Stomach (tissue), 19 donors: ENCODE measurements around the gene CLEC5A. TPM values are rescaled to one million over a fixed set of nuclear protein-coding genes. Genes with fewer than 3 reads are reported as not detected.
A peak's percentile ranks its signal among the peaks of the same experiment; 100 is the strongest.

Experiments used
- DNase-seq, 2 donors: peaks; one replicate each; pipeline versions ENCODE4 v3.0.0 to v3.0.0-alpha.2; 2013 to 2019
- H3K27ac ChIP-seq, 5 donors: fragments of 200-600 bp in 4 of 5; sonication (generic) in 4 of 5; one replicate each; pipeline ENCODE4 v1.5.1; 2013 to 2019; ENCODE audit warnings: mild to moderate bottlenecking in 1 of 5, moderate library complexity in 1 of 5
- H3K27me3 ChIP-seq, 3 donors: fragments of 200-600 bp; sonication (generic); one replicate each; pipeline ENCODE4 v1.5.1; 2017 to 2019; ENCODE audit warnings: mixed run types in 1 of 3
- H3K36me3 ChIP-seq, 4 donors: fragments of 200-600 bp; sonication (generic); 1 replicate in 3 of 4; 2 replicates in 1 of 4; pipeline ENCODE4 v1.5.1; 2016 to 2019
- H3K4me1 ChIP-seq, 4 donors: fragments of 200-600 bp; sonication (generic); one replicate each; pipeline ENCODE4 v1.5.1; 2016 to 2019
- H3K4me3 ChIP-seq, 4 donors: fragments of 200-600 bp; sonication (generic) in 3 of 4; one replicate each; pipeline ENCODE4 v1.5.1; 2016 to 2019; ENCODE audit warnings: mild to moderate bottlenecking in 1 of 4
- H3K9me3 ChIP-seq, 4 donors: fragments of 200-600 bp; sonication (generic); one replicate each; pipeline ENCODE4 v1.5.1; 2016 to 2019
- CTCF ChIP-seq, 7 experiments: fragments of 450-650 bp in 4 of 7; fragments of 200-600 bp in 3 of 7; sonication (generic) in 3 of 7; IDR thresholded peaks; one replicate each; pipeline ENCODE4 v1.5.1; 2016 to 2019; ENCODE audit warnings: antibody characterized with exemption in 7 of 7, control low read depth in 2 of 7, mild to moderate bottlenecking in 1 of 7
- EP300 ChIP-seq: sonication (generic); formaldehyde crosslinking; IDR thresholded peaks from one replicate; pipeline ENCODE4 v1.6.1; 2017; ENCODE audit warnings: antibody characterized with exemption
- POLR2A ChIP-seq, 4 donors: fragments of 450-650 bp; IDR thresholded peaks; one replicate each; pipeline ENCODE4 v1.6.1; 2016; ENCODE audit warnings: antibody characterized with exemption in 4 of 4, control low read depth in 2 of 4, mild to moderate bottlenecking in 1 of 4, moderate library complexity in 1 of 4
- POLR2AphosphoS5 ChIP-seq, 3 donors: sonication (generic); formaldehyde crosslinking; IDR thresholded peaks; one replicate each; pipeline ENCODE4 v1.6.1; 2016; ENCODE audit warnings: antibody characterized with exemption in 3 of 3
- WGBS, 5 donors: extraction: QIAGEN DNeasy Blood & Tissue Kit in 3 of 5; methylation state at CpG; one replicate each; pipeline versions ENCODE4 v1.1.5 to v1.1.7; 2013 to 2018; 5-methylcytosine and 5-hydroxymethylcytosine counted together
- intact Hi-C: fragments of 100-400 bp; cut with DNase I; formaldehyde crosslinking; loops from one replicate; pipeline ENCODE4 v1.15.1; 2023; ENCODE audit warnings: low total_unique reads
- long read RNA-seq, 10 donors: transcript quantifications; one replicate each; lab custom pipeline, GENCODE V29; 2026
- polyA plus RNA-seq, 3 donors: library from polyadenylated mRNA; stranded (reverse); fragments of 200-250 nt; gene quantifications; one replicate each; pipeline ENCODE4 v1.2.3, GENCODE V29; 2013
- total RNA-seq, 5 donors: library from RNA; depleted of rRNA; stranded (reverse); fragments of >200 nt; gene quantifications; one replicate each; pipeline versions ENCODE4 v1.1.0 to v1.2.3, GENCODE V29; 2014 to 2016
- donor health status: healthy with polysubstance abuse.
- donor health status: Bipolar disorder and iron deficiency.
- donor health status: healthy.

The CLEC5A gene
- total RNA-seq (1 to 10 TPM in 1 of 5 donors, under 1 TPM in 1, not detected in 3; 0.29 to 1.3 TPM), polyA plus RNA-seq (1 to 10 TPM in 1 of 3 donors, under 1 TPM in 2; 0.10 to 1.4 (median 0.31) TPM)
- long read RNA-seq, donor 1, result 0 reads
- long read RNA-seq, donor 2, result 0 reads
- long read RNA-seq, donor 3, result 0 reads
- long read RNA-seq, donor 4, result 0 reads
- long read RNA-seq, donor 5, result 0 reads
- long read RNA-seq, donor 6, result 0 reads
- long read RNA-seq, donor 7, result 0 reads
- long read RNA-seq, donor 8, result 0 reads
- long read RNA-seq, donor 9, result 0 reads
- long read RNA-seq, donor 10, result 0 reads

- DNase-seq, result no peak
- TF ChIP-seq POLR2A (IDR thresholded peaks at IDR 0.05) (no peak), POLR2AphosphoS5 (IDR thresholded peaks at IDR 0.05) (no peak)
- Histone ChIP-seq H3K36me3 (no peaks in the 10 kb centered on the region), H3K27me3 (no peaks in the 10 kb centered on the region), H3K4me3 (no peak within 1 kb of the TSS), H3K27ac (peak within 1 kb of the TSS in 1 of 5 donors; percentile 46), H3K9me3 (peaks cover 0 to 7% (median 1%) of the 10 kb centered on the region in 4 donors), H3K4me1 (no peaks in the 10 kb centered on the region)
- intact Hi-C loops, result no loop called here
- 67 to 90% (median 68%) methylated on average over 3 of the region's 3 CpGs for WGBS, 5 donors
These were observed at the start of gene CLEC5A for GRCh38 chr7:141946796-141947195. Gene CLEC5A (minus strand): TSS chr7:141946974. CDS start chr7:141946292, 682 bp downstream.

- H3K9me3 ChIP-seq, result no peaks in the 10 kb centered on the region
- H3K4me3 ChIP-seq, result no peak overlapping the region
- no peak for TF ChIP-seq EP300
- no peak for TF ChIP-seq POLR2AphosphoS5 (IDR thresholded peaks at IDR 0.05)
- TF ChIP-seq POLR2A (IDR thresholded peaks at IDR 0.05), result no peak
- no peak for TF ChIP-seq CTCF (IDR thresholded peaks at IDR 0.05)
- no peak overlapping the region for H3K27ac ChIP-seq
- no peaks in the 10 kb centered on the region for H3K36me3 ChIP-seq
- intact Hi-C loops, result no loop called here
- WGBS, 5 donors, result 44 to 75% (median 57%) methylated on average over 1 of the region's 1 CpG
- no peaks in the 10 kb centered on the region for H3K27me3 ChIP-seq
- no peaks in the 10 kb centered on the region for H3K4me1 ChIP-seq
- DNase-seq, result no peak
These were observed 46.6 kb upstream of the CLEC5A start for GRCh38 chr7:141993354-141993753.

- Histone ChIP-seq H3K36me3 (no peaks in the 10 kb centered on the region), H3K4me3 (no peak overlapping the region), H3K27ac (no peak overlapping the region), H3K27me3 (no peaks in the 10 kb centered on the region), H3K4me1 (no peaks in the 10 kb centered on the region), H3K9me3 (no peaks in the 10 kb centered on the region)
- TF ChIP-seq POLR2AphosphoS5 (IDR thresholded peaks at IDR 0.05) (no peak), EP300 (no peak), CTCF (IDR thresholded peaks at IDR 0.05) (no peak), POLR2A (IDR thresholded peaks at IDR 0.05) (no peak)
- intact Hi-C loops, result no loop called here
- DNase-seq, result no peak
- 46 to 69% (median 57%) methylated on average over 4 of the region's 4 CpGs for WGBS, 5 donors
These were observed 45.9 kb upstream of the CLEC5A start for GRCh38 chr7:141992688-141993087.

- Histone ChIP-seq H3K4me3 (no peak overlapping the region), H3K9me3 (no peaks in the 10 kb centered on the region), H3K36me3 (no peaks in the 10 kb centered on the region), H3K27ac (no peak overlapping the region), H3K4me1 (no peaks in the 10 kb centered on the region), H3K27me3 (no peaks in the 10 kb centered on the region)
- intact Hi-C loops, result no loop called here
- no peak for DNase-seq
- 71 to 94% (median 85%) methylated on average over 2 of the region's 2 CpGs for WGBS, 5 donors
- TF ChIP-seq EP300 (no peak), POLR2A (IDR thresholded peaks at IDR 0.05) (no peak), CTCF (IDR thresholded peaks at IDR 0.05) (no peak), POLR2AphosphoS5 (IDR thresholded peaks at IDR 0.05) (no peak)
These were observed 45.4 kb upstream of the CLEC5A start for GRCh38 chr7:141992156-141992555.

- 86 to 92% (median 91%) methylated on average over 6 of the region's 6 CpGs for WGBS, 5 donors
- no peak overlapping the region for H3K27ac ChIP-seq
- no peaks in the 10 kb centered on the region for H3K9me3 ChIP-seq
- TF ChIP-seq EP300 (no peak), POLR2A (IDR thresholded peaks at IDR 0.05) (no peak), POLR2AphosphoS5 (IDR thresholded peaks at IDR 0.05) (no peak), CTCF (IDR thresholded peaks at IDR 0.05) (no peak)
- H3K4me3 ChIP-seq, result peak overlapping the region in 1 of 4 donors; percentile 2
- no peaks in the 10 kb centered on the region for H3K36me3 ChIP-seq
- intact Hi-C loops, result no loop called here
- DNase-seq, result no peak
- H3K4me1 ChIP-seq, result no peaks in the 10 kb centered on the region
- no peaks in the 10 kb centered on the region for H3K27me3 ChIP-seq
These were observed 44.4 kb upstream of the CLEC5A start for GRCh38 chr7:141991140-141991539.
